NCI-H1436 (cell line): ENCODE results near the gene CRY2.

Experiments used
- DNase-seq: peaks from one replicate; lab custom pipeline; 2025; lab: John Stamatoyannopoulos, UW

CRY2 gene

DNA sequence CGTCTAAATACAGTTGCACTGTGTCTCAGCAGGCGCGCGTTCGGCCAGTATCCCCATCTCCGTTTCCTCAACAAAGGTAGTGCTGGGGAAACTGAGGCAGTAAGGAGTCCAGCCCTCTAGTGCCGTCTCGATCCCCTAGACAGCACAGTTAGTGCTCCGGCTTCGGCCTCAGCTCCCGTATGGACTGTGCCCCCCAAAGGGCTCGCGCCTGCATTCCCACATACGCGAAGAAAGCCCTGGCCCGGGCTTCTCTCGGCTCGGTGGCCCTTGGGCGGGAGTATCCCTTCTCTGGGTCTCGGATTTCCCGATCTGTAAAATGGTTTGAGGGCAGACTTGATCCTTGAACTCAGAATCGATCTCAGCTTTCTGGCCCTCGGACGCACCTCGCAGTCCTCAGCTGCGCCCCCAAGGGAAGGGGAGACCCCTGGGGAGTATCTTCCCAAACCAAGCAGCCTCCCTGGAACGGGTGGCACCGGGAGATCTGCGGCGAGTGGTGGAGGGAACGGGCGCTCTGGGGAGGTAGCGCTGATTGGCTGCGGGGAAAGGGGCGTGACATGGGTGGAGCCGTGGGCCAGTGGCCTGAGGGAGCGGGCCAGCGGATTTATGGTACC is 71.2 kb downstream of the CRY2 start:
- peak; percentile 61 for DNase-seq

DNA sequence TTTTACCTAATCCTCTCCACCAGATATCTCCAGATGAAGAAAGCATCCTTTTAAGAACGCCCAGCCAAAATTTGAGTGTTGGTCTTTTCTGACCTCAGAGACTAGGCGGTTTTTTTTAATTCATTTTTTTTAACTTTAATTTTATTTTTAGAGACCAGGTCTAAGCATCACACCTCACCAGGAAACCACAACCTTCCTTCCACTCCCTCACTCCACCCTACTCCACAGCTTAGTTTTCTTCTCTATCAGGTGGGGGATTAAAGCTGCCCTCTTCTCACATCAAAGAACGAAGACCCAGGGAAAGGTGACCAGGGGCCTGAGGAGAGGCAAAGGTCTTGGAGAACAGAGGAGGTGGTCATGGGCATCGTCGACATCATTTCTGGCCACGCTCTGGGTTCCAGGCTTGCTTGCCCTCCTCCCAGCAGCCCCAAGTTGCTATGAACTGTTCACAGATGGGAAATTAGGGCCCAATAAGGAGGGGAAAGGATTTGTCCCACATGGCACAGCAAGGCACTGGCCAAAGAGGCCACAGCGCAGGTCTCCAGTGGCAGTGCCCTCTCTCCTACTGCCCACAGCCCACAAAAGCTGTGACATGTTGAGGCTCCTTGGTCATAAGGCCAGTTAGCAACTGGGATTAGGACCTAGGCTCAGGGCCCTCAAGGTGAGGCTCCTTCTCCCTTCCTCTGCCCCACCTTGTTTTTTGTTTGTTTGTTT is 71.8 kb downstream of the CRY2 start:
- no peak for DNase-seq

DNA sequence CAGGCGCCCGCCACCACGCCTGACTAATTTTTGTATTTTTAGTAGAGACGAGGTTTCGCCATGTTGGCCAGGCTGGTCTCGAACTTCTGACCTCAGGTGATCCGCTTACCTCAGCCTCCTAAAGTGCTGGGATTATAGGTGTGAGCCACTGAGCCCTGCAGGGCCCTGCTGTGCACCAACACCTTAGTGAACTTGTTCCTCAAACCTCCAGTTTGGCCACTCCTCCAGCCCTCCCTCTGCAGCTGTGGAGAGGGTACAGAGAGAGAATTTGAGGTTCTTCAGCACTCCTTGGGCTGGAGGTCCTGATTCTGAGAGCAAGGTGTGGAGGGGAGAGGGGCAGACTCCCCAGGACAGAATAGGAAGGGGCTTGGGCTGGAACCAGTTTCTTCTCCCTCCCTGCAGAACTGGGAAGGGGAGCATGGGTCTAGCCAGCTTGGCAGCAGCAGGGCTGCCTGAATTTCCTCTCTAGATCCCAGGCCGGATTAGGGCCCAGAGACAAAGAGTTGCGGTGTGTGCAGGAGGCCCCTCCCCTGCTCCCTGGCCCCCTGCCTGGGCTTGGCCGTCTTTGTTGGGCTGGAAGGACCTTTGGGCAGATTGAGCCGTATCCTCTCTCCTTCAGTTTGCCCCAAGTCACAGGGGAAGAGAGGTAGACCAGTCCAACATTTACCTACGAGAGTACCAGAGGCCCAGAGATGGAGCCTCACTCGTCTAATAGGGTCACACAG is 72.7 kb downstream of the CRY2 start:
- DNase-seq, result no peak

DNA sequence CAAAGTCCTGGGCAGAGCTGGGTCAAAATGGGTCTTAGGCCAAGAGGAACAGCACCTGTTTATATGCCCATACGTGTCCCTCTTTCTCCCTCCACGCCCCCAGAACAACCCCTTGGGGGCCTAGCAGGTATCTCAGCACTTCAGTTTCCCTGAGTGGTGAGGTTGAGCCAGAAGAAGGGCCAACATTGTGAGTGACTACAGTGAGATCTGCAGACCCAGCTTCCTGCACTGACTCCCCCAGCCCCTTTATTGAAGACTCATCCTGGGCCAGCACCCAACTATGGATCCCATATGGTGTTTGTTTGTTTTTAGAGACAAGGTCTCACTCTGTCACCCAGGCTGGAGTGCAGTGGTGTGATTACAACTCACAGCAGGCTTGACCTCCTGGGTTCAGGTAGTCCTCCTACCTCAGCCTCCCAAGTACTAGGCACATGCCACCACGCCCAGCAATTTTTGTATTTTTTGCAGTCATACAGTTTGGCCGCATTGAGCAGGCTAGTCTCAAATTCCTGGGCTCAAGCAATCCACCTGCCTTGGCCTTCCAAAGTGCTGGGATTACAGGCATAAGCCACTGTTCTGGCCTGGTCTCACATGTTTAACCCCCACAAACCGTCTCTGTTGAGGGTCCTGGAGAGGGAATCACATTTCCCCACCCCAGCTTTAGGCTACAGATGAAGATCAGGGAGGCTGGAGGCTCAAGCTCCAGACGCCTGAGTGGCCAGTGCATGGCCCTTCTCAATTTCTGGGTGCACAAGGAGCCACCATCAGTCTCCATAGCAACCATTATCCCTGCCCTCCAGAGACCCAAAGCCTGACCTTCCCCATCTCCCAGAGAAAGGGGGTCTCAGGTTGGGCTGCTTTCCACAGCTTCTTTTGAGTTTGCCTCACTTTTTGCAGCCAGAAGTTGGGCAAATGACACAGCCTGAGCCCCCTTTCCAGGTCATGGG is 73.5 kb downstream of the CRY2 start:
- DNase-seq, result no peak

DNA sequence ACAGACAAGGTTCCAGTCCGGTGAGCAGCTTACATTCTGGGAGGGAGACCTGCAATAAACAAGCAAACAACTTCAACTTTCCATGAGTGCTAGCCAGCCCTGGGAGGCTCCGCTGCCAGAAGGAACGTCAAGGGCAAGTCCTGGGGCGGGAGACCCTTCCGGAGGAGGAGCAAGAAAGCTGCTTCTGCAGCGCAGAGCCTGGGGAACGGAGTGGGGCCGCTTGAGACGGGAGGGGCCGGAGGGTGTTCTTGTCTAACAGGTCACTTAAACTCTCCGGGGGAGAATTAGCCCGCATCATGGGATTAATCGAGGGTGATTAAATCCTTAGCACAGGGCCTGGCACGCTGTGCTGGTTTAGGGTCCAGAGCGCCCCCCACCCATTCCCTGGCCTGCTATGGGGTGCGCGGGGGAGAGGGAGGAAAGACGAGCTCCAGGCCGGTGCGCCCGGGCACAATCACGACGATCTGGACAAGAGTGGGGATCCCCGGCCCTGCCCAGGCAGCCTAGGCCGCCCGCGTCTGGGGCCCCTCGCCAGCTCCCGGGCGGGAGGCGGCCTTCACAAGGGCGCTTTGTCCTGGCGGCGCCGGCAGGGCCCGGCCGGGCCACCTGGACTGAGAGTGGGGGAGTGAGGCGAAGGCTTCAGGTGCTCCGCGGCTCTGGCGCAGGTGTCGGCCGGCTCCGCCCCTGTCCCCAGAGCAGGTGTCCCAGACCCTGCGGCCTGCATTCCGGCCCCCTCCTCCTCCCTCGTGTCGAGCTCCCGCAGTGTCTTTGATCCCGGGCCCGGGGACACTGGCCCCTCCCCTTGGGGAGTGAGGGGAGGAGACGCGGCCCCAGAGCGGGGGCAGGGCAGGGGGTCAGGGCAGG is 74.5 kb downstream of the CRY2 start:
- peak; percentile 59 for DNase-seq

DNA sequence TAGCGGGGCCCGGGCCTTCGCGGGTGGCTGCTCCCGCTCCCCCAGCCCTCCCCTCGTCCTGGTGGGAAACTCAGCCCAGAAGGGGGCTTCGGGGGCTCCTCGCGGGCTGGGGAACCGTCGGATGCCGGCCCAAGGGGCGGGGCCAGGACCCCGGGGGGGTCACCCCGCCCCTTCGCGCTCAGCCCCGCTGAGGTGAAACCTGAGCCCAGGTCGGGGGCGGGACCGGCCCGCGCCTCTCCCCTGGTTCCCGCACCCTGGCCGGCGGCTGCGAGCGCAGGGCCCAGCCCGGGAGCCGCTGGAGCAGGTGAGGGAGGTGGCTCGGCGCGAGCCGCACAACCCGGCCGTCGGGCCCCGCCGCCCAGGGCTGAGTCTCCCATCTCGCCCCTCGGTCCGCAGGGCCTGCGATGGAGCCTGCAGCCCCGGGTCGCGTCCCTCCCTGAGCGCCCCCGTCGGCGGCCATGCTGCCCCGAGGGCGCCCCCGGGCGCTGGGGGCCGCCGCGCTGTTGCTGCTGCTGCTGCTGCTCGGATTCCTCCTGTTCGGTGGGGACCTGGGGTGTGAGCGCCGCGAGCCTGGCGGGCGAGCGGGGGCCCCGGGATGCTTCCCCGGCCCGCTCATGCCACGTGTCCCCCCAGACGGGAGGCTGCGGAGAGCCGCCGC is 75.3 kb downstream of the CRY2 start, which contains the start of gene LARGE2:
LARGE2 (plus strand) TSS at position 232 of the 658 bp plus-strand sequence; CDS start at position 459, 227 bp downstream.
- DNase-seq, result peak; percentile 59

DNA sequence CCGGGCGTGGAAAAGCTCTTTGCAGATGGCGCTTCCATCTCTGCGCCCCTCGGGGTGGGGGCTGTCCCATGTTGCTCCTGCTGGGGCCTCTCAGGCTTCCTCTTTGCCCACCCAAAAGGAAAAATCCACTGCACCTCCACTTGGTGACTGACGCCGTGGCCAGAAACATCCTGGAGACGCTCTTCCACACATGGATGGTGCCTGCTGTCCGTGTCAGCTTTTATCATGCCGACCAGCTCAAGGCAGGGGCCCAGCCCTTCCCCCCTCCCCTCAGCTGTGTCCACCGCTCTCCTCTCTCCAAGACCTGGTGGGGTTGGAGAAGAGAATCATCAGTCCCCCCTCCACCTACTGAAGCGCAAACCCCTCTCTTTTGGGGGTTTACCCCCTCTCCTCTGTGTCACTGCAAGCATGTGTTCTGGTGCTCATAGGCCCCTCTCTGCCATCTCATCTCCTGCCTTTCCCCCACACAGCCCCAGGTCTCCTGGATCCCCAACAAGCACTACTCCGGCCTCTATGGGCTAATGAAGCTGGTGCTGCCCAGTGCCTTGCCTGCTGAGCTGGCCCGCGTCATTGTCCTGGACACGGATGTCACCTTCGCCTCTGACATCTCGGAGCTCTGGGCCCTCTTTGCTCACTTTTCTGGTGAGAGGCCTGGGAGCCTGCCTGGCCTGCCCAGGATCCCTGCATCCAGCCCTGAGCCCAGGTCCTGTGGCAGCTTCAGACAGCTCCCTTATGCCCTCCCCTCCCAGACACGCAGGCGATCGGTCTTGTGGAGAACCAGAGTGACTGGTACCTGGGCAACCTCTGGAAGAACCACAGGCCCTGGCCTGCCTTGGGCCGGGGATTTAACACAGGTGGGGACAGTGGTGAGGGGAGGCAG is 77.0 kb downstream of the CRY2 start:
- no peak for DNase-seq

DNA sequence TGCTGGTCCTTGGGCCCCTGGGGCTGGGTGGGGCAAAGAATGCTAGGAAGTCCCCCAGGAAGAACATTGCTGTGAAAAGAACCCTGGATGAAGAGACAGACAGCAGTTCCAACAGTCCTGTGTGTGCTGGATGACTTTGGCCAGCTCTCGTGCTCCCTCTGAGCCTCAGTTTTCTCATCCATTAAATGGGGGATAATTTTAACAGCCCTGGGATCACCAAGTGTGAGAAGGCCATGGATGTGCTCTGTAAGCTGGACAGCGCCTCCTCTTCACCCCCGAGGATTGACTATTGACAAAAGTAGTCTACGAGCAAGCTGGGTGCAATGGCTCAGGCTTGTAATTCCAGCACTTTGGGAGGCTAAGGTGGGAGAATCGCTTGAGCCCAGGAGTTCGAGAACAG is 77.7 kb downstream of the CRY2 start:
- no peak for DNase-seq

DNA sequence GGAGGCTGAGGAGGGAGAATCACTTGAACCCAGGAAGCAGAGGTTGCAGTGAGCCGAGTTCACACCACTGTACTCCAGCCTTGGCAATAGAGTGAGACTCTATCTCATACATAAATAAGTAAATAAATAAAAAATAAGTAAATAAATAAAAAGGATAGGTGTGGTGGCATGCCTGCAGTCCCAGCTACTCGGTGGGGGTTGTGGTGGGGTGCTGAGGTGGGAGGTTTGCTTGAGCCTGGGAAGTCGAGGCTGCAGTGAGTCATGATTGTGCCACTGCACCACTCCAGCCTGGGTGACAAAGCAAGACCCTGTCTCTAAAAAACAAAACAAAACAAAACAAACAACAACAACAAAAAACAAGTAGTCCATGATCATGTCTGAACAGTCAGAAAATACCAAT is 78.3 kb downstream of the CRY2 start:
- DNase-seq, result no peak

DNA sequence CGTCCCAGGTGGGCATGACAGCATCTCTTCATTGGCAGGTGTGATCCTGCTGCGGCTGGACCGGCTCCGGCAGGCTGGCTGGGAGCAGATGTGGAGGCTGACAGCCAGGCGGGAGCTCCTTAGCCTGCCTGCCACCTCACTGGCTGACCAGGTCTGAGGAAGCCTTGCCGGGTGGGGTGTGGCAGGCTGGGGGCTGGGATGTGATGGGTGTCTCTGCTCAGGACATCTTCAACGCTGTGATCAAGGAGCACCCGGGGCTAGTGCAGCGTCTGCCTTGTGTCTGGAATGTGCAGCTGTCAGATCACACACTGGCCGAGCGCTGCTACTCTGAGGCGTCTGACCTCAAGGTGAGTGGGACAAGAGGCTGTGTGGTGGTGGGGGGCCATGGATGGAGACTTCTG is 78.7 kb downstream of the CRY2 start:
- DNase-seq, result no peak

DNA sequence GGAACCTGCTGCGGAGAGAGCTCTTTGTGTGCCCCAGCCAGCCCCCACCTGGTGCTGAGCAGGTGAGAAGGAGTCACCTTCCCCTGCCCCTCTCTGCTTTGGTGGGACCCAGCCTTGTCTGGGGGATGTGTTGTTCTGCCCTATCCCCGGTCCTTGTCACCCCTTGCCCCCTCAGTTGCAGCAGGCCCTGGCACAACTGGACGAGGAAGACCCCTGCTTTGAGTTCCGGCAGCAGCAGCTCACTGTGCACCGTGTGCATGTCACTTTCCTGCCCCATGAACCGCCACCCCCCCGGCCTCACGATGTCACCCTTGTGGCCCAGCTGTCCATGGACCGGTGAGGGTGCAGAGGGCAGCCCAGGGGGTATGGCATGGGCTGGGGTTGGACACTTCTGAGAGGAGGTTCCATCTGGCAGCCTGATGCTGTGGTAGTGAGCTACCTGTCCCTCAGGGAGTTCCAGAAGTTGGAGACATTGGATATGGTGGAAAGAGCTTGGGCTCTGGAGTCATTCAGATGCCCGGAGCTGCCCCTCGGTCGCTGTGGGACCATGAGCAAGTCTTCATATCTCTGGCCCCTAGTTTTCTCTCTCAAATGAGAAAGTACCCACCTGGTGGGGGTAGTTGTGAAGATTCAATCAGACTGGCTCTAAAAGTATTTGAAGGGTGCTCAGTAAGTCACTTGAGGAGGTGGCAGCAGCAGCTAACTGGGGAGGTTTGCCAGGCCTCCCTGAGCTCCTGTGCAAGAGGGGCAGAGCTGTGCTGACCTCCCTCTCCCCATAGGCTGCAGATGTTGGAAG is 79.5 kb downstream of the CRY2 start:
- no peak for DNase-seq

DNA sequence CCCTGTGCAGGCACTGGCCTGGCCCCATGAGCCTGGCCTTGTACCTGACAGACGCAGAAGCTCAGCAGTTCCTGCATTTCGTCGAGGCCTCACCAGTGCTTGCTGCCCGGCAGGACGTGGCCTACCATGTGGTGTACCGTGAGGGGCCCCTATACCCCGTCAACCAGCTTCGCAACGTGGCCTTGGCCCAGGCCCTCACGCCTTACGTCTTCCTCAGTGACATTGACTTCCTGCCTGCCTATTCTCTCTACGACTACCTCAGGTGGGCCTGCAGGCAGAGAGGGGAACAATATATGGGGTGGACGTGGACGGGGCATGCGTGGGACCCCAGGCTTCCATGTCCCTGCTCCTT is 80.0 kb downstream of the CRY2 start:
- DNase-seq, result no peak

DNA sequence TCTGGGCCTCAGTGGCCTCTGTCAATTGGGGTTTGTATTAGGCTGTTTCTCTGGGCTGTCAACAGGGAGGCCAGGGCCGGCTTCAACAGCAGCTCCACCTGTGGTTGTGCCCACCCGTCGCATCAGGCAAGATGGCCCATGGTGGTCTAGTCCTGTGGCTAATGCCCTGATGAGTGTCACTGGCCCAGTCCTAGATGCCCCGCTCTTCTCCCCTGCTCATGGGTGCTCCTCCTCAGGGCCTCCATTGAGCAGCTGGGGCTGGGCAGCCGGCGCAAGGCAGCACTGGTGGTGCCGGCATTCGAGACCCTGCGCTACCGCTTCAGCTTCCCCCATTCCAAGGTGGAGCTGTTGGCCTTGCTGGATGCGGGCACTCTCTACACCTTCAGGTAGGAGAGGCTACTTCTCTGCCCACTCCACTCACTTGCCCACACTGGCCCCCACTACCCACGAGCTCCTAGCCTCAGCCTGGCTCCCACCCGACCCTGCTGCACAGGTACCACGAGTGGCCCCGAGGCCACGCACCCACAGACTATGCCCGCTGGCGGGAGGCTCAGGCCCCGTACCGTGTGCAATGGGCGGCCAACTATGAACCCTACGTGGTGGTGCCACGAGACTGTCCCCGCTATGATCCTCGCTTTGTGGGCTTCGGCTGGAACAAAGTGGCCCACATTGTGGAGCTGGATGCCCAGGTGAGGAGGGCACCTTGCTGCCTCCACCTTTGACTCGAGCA is 80.6 kb downstream of the CRY2 start:
- DNase-seq, result no peak

DNA sequence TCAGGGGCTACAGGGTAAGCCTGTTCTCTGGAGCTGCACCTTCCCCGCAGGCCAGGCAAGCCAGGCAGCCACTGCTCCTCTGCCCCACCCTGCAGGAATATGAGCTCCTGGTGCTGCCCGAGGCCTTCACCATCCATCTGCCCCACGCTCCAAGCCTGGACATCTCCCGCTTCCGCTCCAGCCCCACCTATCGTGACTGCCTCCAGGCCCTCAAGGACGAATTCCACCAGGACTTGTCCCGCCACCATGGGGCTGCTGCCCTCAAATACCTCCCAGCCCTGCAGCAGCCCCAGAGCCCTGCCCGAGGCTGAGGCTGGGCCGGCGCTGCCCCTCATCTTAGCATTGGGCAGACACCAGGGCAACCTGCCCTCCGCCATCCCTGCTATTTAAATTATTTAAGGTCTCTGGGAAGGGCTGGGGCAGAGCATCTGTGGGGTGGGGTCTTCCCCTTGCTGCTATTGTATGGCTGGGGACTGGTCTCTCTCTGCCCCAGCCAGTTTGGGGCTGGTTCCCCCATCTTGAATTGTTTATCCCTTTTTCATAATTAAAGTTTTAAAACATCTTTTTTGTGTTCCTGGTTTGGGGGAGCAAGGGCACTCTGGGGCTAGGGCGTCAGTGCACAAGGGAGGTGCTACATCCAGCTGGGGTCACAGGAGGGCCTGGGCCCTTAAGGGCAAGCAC is 81.4 kb downstream of the CRY2 start:
- DNase-seq, result no peak

DNA sequence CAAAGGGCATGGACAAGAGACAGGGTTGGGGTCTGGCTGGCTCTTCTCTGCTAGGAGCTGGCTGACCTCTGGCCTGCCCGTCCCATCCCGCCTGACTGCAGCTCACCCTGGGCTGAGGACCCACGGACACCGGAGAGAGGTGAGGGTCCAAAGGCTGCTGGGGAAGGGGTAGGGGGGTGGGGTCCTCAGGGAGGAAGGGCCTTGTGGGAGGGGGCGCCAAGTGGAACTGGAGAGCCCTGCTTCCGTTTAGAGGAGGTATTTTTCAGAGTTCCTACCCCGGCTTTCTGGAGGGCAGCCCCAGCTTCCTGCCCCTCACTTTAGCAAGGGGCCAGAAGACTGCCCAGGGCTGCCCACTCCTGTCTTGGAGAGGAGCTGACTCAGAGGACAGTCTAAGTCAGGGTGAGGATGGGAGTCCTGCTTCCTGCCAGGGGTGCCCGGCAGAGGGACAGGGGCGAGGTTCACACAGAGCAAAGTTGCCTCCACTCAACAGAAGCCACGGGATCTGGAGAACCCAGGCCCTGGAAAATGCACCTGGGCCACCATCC is 82.3 kb downstream of the CRY2 start:
- no peak for DNase-seq

DNA sequence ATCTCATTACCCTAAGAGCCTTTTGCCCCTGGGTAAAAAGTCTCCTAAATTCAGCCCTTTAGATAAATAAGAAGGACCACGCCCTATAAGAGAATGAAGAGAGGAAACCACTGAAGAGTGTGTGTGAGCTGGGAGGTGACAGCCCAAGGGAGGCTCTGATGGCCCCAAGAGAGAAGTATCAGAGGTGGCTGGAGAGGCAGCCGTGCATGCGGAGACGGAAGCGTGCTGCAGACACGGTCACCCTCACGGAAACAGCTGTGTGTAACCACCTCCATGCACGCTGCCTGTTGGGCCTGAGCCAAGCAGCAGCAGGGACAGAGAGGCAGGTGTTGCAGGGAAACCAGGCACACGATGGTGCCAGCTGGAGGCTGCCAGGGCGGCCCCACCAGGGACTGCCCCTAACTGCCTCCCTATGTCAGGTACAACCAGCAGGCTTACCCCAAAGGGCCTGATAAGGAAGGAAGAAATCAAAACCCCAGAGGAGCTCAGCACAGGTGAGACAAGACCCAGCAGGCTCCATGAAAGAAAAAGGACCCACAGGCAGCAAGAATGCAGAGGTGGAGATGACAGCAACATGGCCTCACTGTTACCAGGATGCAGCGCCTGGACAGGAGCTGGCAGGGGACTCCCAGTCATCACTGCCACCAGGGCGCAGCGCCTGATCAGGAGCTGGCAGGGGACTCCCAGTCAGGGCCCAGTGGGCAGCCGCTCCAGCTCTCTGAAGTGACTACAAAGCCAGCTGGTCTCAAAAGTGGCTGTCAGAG is 82.9 kb downstream of the CRY2 start:
- peak; percentile 77 for DNase-seq
